ENCODE data around the gene ADAMTSL1.

ADAMTSL1 gene

DNA sequence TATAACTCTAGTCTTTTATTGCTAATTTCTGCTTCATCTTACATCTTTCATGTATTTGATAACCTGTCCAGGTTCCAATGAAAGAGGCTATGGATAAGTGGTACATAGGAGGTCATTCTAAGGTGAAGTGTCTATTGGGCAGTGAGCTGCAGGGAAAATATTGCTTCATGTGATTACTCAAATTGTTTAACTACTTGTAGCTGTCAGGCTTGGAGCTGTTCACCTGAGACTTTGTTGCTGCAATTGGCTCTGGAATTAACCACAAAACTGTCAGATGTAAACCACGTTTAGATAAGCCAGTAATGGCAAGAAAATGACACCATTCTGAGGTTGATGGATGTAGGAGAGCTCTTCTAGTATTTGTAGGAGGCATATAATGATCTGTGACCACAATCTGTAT, 26.0 kb downstream of the ADAMTSL1 start:
- H3K27ac ChIP-seq, result no peak overlapping the region
- TF ChIP-seq, protein P1, sequence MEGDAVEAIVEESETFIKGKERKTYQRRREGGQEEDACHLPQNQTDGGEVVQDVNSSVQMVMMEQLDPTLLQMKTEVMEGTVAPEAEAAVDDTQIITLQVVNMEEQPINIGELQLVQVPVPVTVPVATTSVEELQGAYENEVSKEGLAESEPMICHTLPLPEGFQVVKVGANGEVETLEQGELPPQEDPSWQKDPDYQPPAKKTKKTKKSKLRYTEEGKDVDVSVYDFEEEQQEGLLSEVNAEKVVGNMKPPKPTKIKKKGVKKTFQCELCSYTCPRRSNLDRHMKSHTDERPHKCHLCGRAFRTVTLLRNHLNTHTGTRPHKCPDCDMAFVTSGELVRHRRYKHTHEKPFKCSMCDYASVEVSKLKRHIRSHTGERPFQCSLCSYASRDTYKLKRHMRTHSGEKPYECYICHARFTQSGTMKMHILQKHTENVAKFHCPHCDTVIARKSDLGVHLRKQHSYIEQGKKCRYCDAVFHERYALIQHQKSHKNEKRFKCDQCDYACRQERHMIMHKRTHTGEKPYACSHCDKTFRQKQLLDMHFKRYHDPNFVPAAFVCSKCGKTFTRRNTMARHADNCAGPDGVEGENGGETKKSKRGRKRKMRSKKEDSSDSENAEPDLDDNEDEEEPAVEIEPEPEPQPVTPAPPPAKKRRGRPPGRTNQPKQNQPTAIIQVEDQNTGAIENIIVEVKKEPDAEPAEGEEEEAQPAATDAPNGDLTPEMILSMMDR (IDR thresholded peaks at IDR 0.05), result no peak
- no peak for TF ChIP-seq ZFX (IDR thresholded peaks at IDR 0.05; ENCODE audit: borderline replicate concordance)

DNA sequence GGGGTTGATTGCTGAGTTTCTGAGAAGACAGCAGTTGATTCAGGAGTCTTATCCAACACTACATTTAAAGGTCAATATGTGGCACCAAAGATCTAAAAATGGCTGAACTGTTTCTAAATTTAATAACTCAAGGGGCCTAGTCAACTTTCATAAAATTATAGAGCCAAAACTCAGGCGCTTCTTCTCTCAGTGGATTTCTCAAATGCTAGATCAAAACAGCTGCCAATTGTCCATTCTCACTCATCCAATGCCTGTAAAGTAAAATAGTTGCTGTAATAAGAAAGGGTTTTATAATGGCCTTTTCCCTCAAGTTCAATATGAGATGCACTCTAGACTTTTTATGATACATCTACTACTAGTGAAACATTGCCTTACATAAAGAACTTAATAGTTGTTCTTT, 26.5 kb downstream of the ADAMTSL1 start:
- H3K27ac ChIP-seq, result no peak overlapping the region
- TF ChIP-seq, protein P1 (IDR thresholded peaks at IDR 0.05), result no peak
- no peak for TF ChIP-seq ZFX (IDR thresholded peaks at IDR 0.05; ENCODE audit: borderline replicate concordance)

DNA sequence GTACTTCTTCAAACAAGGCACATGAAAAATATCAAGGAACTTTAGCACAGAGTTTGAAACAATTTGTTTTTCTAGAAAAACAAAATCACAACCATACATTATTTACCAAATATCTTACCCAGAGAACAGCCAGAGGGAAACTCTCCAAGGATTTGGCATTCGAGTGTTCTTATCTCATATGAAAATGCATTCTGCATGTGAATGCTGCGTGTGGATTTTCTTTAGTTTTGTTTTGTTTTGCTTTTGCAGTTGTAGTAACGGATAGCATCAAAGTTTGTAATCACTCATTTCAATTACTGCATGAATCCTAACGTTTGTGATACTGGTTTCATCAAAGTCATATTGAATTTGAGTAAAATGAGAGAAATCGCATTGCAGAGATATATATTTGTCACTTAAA, 28.0 kb downstream of the ADAMTSL1 start:
- no peak overlapping the region for H3K27ac ChIP-seq
- TF ChIP-seq ZFX (IDR thresholded peaks at IDR 0.05; ENCODE audit: borderline replicate concordance), result no peak
- TF ChIP-seq, protein P1 (IDR thresholded peaks at IDR 0.05), result no peak

DNA sequence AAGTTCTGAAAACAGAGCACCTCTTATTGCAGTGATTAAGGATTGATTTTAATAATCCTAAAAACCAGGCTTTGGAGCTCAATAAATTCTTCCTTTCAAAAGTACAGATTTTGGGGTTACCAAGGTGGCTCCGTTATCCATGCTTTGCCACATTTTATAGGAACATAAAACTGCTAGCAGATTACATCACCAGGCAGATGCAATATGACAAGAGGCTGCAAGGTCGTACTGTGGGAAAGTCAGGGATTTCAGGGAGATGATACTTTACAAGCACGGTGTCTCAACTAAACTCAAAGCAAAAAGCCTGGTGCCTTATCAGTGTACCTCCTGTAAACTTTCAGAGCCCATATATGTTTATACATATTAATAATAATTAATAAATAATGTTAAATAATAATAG, 28.6 kb downstream of the ADAMTSL1 start:
- TF ChIP-seq ZFX (IDR thresholded peaks at IDR 0.05; ENCODE audit: borderline replicate concordance), result no peak
- TF ChIP-seq, protein P1 (IDR thresholded peaks at IDR 0.05), result no peak
- no peak overlapping the region for H3K27ac ChIP-seq

DNA sequence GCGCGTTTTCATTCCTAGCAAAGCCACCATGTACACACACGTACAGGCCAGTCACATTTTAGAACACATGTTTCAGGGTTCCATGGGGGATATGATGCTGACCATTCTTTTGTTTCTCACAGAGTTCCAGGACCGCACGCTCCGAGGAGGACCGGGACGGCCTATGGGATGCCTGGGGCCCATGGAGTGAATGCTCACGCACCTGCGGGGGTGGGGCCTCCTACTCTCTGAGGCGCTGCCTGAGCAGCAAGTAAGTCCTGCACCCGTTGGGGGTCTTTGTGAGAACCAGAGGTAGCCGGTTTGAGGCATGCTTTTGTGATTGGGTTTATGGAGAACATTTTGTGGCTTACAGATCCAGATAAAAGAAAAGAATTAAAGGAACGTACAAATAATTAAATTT, 30.8 kb downstream of the ADAMTSL1 start:
- H3K27ac ChIP-seq, result no peak overlapping the region
- TF ChIP-seq, protein P1 (IDR thresholded peaks at IDR 0.05), result no peak
- no peak for TF ChIP-seq ZFX (IDR thresholded peaks at IDR 0.05; ENCODE audit: borderline replicate concordance)

DNA sequence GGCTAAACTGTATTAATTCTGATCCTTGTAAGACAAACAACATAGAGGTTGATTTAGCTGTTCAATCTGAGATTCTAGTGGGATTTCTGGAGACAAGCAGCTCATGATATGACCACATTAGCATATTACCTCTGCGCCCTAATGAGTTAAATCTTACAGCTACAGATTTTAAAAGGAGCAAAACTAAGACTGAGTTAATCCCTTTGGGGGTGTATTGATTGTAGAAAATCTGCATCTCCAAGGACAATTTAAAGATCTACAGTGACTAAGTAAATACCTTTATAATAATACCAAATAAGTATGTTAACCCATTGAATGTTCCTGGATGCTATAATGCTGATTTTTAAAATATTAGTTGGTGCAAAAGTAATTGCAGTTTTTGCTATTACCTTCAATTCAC, 33.2 kb downstream of the ADAMTSL1 start:
- TF ChIP-seq, protein P1 (IDR thresholded peaks at IDR 0.05), result no peak
- no peak for TF ChIP-seq ZFX (IDR thresholded peaks at IDR 0.05; ENCODE audit: borderline replicate concordance)
- no peak overlapping the region for H3K27ac ChIP-seq

DNA sequence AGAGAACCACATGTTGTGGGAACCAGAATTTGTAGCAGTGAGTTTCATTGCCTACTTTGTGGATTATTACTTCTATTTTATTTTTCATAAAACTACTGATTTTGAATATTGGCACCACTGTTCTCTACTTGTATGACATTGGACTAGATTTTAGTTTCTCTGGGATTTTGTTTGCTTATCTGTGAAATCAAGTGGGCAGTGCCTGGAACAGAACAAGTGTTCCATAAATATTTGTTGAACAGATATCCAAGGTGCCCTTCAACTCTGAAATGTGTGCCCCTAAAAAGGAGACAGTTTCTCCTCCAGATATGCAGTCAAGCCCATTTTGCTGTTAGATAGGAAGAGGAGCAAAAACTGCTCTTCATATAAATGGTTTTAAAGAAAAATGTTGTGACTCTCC, 42.6 kb downstream of the ADAMTSL1 start:
- TF ChIP-seq, protein P1 (IDR thresholded peaks at IDR 0.05), result no peak
- no peak for TF ChIP-seq ZFX (IDR thresholded peaks at IDR 0.05; ENCODE audit: borderline replicate concordance)
- H3K27ac ChIP-seq, result no peak overlapping the region

Data from 22Rv1 (cell line).